Stimulated activated CD4-positive, alpha-beta T cell treated with anti-CD3 and anti-CD28 coated beads, Interleukin-12 subunit alpha, Interleukin-12 subunit beta, amount 100 ng/mL, for 48 hours (primary cell): ENCODE results near the gene NDUFA3.

Source experiments
- DNase-seq, 3 donors: peaks; one replicate each; pipeline ENCODE4 v3.0.0-alpha.2; 2020; ENCODE audit warnings: low read depth in 2 of 3, low spot score in 1 of 3

NDUFA3 gene

GRCh38 chr19:54137699-54138488 is 35.2 kb downstream of the NDUFA3 start, which contains the start of gene CNOT3:
TSS of gene CNOT3 (plus strand) at chr19:54137762. CDS start at chr19:54142979, 5,217 bp downstream.
- peak in 1 of 3 donors; percentile 15 for DNase-seq

GRCh38 chr19:54138489-54139256 is 36.0 kb downstream of the NDUFA3 start:
- peak in 1 of 3 donors; percentile 24 for DNase-seq

- DNase-seq: no peak
Observed at GRCh38 chr19:54141356-54141755, 38.7 kb downstream of the NDUFA3 start.

GRCh38 chr19:54142166-54142780 is 39.6 kb downstream of the NDUFA3 start:
- DNase-seq: no peak

- DNase-seq: no peak
Observed at GRCh38 chr19:54145541-54146158, 43.0 kb downstream of the NDUFA3 start.

- DNase-seq: no peak
Observed at GRCh38 chr19:54147676-54148075, 45.0 kb downstream of the NDUFA3 start.

GRCh38 chr19:54148158-54148557 is 45.5 kb downstream of the NDUFA3 start:
- no peak for DNase-seq

GRCh38 chr19:54149021-54149812 is 46.6 kb downstream of the NDUFA3 start:
- DNase-seq: no peak

- DNase-seq: no peak
Observed at GRCh38 chr19:54151362-54152035, 48.8 kb downstream of the NDUFA3 start.

- no peak for DNase-seq
Observed at GRCh38 chr19:54152267-54152666, 49.6 kb downstream of the NDUFA3 start.

- no peak for DNase-seq
Observed at GRCh38 chr19:54152878-54153524, 50.3 kb downstream of the NDUFA3 start.

GRCh38 chr19:54153731-54154326 is 51.2 kb downstream of the NDUFA3 start:
- DNase-seq: no peak

- DNase-seq: no peak
Observed at GRCh38 chr19:54154603-54155345, 52.1 kb downstream of the NDUFA3 start.

GRCh38 chr19:54155694-54156093 is 53.0 kb downstream of the NDUFA3 start:
- no peak for DNase-seq

GRCh38 chr19:54156490-54156889 is 53.8 kb downstream of the NDUFA3 start:
- DNase-seq: no peak

GRCh38 chr19:54156953-54157352 is 54.3 kb downstream of the NDUFA3 start:
- no peak for DNase-seq
